Cortex of kidney (tissue), 1 donor: Measurements from ENCODE around the gene SYT12.

ENCODE experiments used
- DNase-seq: peaks from one replicate; lab custom pipeline; 2025; lab: John Stamatoyannopoulos, UW

The SYT12 gene

DNA sequence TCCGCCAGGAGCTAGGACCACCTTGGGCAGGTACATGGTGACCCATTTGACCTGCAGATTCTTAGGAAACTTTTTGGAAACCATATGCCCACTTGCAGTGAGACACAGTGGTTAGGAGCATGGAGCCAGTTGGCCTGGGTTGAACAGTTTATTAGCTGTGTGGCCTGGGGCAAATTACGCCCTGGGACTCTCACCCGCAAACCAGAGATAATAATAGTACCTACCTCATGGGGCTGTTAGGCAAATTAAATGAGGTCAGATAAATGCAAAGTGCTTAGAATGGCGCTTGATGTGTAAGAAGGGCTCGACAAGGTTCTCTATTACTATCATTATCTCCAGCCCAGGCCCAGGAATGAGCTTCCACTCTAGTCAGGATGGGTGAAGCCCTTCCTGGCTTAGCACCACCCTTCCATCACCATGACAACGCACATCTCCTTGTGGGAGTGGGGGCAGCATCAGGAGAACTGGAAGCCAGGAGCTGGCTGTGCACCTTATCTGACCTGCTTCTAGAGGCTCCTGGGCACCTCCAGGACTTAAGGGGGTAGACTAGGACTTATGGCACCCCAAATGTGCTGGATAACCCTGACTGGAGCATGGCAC is 5.1 kb downstream of the SYT12 start:
- no peak for DNase-seq

DNA sequence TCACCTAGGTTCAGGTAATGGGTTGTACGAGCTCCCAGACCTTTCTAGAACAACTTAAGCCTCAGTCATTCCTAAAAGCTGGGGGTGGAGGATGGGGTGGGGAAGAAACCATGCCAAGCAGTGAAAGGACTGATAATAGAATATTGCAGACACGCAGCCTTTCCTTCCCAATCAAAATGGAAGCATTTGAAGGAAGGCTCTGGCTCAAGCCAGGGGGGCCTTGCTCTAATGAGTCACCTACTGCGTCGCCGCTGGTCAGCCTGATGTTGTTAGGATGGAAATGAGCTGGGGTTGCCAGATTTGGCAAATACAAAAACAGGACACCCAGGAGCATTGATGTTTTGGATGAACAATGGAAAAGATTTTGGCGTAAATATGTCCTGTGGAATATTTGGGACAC is 6.2 kb downstream of the SYT12 start:
- no peak for DNase-seq

DNA sequence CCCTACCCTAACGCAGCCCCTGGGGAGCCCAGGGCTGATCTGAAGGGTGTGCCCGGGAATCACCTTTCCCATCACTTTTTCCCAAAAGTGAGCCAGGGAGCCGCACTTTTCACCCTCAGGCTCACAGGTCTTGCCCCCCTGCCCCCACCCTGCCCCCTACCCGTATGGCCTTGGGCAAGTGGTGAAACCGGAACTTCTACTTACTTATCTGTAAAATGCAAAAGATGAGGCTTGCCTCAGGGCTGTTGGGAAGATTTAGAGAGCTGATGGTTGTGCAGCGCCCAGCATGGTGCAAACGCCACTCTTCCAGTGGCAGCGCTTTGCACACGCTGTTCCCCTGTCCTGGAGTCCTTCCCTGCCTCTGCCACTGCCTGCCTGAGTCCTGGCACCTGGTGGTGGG is 8.0 kb downstream of the SYT12 start:
- no peak for DNase-seq

DNA sequence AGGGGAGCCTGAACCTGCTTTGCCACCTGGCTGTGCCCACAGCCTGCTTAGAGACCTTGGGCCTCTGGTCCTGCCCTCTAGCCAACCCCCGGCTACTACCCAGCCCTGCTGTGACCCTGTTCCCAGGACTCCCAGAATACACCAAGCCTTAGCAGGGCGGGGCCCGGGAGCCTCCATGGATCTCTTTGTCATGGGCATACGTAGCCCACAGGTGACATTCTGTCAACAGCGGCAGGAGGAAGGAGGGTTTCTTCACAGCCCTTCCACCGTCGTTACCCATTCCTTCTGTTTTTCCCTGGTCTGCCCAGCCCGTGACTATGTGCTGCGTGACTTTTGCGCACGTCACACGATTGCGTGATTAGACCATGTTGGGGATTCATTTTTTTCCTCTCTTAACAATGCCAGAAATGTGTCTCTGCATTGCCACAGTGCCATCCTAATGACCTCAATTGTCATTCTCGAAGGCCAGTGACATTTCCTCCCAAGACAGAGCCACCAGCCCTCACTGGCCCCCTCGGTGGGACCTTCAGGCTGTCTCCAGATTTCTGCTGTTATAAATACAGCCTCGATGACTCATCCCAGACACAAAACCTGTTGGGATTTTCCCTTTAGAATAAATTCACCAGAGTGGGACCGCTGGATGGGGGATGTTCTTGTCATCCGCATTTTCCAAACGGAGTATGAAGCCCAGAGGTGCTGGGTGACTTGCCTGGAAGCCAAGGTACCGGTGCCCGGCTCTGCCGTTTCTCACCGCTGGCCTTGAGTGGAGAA is 9.0 kb downstream of the SYT12 start:
- no peak for DNase-seq

DNA sequence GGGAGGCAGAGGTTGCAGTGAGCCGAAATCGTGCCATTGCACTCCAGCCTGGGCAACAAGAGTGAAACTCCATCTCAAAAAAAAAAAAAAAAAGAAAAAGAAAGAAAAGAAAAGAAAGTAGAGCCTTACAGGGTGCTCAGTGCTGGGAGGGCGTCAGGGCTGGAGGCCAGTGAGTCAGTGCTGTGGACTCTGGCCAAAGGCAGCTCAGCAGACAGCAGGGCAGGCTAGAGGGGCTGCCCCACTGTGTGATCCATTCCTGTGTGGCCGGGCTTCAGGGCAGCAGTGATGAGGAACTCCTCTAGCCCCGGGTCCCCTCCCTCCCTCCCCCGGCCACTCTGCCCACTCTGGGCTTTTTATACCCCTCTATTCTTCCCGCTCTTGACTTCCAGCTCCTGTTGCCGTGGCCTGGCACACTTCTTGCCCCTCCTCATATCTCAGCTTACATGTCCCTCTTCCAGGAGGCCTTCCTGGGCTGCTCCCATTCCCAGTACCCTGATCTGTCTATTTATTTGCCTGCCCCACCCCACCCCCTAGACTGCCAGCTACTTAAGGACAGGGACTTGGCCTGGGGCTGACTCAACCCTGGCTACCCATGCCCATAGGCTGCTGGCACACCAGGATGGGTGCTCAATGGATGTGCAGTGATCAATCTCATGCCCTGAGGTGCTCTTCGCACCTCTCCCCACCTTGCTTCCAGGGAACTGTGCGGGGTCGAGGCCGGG is 10.1 kb downstream of the SYT12 start:
- no peak for DNase-seq

DNA sequence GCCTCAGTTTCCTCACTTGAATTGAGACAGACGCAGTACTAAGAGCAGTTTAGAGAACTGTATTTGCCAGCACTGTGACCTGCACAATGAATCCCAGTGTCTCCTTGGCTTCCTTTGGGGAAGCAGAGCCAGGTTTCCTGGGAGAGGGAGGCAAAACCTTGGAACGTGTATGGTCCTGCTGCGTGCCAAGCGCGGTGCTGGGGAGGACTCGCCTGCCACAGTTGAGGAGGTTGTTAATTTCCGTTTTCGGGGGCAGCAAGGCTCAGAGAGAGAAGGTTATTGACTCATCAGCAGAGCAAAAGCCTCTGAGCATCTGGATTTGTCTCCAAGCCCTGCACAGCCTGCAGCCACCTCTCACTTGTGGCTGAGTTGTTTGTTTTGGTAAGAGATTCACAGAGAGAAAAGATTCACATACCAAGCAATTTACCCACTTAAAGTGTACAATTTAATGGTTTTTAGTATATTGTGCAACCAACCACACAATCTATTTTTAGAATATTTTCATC is 10.8 kb downstream of the SYT12 start:
- no peak for DNase-seq

DNA sequence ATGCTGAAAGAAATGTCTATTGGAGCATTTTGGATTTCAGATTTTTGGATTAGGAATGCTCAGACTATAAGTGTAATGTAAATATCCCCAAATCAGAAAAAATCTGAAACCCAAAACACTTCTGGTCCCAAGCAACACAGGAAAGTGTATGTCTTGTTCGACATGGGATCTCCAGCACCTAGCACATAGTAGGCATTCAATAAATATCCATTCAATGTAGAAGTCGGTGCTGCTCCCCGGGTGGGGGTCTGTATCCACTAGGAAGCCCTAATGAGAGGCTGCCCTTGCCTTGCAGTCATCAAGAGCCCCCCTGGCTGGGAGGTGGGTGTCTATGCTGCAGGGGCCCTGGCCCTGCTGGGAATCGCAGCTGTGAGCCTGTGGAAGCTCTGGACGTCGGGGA is 11.4 kb downstream of the SYT12 start:
- no peak for DNase-seq

DNA sequence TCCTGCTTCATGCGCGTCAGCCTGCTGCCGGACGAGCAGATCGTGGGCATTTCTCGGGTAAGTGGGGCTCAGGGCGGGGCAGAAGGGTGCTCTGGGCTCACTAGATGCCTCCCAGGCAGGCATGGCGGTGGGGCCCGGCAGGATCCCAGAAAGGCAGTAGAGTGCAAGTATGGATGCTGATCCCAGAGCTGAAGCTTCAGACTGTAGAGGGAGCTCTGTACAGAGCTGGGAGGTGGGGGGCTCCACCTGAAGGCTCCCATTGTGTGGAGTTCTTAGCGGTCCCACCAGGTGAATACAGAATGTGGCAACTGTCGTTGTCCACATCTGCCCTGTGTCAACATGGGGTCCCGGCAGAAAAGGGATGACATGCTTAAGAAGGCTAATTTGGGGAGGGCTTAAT is 17.2 kb downstream of the SYT12 start:
- DNase-seq = no peak

DNA sequence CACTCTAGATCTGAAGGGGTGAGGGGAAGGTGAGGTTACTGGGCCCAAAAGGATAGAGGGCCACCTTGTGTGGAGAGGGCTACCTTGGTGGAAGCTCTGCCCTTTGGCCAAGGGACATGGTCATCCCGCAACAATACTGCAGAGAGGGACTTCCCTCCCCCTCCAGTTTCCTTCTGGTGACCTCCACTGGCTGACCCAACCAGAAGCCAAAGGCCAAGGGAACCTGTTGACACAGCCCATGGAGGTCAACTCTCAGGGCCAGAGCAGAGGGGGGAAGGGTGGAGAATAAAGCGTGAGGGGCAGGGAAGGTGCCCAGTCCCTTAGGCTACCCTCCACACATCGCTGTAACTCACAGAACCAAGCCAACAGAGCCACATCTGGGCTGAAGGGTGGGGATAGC is 18.7 kb downstream of the SYT12 start:
- no peak for DNase-seq

DNA sequence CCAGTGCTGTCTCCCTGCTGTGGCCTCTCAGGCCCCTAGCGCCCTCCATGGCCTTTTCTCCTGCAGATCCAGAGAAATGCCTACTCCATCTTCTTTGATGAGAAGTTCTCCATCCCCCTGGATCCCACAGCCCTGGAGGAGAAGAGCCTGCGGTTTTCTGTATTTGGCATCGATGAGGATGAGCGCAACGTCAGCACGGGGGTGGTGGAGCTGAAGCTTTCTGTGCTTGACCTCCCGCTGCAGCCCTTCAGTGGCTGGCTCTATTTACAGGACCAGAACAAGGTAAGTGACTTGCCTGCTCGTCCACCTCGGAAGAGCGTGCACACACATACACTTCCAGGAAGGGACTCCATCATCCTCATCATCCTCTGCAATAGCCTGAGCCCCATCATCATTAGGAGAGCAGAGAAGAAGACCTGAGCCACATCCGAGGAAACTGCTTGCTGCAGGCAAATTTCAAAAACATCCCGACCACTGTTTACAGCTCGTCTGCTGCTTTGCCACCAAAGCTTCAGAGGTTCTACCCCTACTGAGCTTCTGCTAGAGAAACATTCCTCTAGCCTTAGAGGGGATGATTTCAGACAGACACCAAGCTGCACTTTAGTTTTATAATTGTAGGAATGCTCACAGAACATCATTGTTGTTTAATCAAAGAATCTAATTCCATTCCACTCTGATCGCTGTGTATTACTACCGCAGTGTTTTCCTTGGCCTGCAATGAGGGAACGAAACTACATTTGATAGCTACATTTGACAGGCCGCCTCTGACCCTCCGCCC is 20.8 kb downstream of the SYT12 start:
- no peak for DNase-seq

DNA sequence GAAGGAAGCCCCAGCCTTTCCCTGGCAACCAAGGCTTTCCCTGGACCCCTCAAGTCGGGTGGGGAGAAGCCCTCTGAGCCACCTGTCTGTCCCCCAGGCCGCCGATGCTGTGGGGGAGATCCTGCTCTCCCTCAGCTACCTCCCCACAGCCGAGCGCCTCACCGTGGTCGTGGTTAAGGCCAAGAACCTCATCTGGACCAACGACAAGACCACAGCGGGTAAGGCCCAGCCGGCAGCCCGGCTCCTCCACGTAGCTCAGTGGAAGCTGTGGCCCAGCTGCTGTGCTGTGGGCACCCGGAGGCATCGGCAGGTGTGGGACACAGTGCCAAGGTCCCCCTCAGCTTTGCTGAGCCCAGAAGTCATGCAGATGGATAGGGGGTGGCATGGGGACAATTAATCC is 21.6 kb downstream of the SYT12 start:
- DNase-seq = no peak

DNA sequence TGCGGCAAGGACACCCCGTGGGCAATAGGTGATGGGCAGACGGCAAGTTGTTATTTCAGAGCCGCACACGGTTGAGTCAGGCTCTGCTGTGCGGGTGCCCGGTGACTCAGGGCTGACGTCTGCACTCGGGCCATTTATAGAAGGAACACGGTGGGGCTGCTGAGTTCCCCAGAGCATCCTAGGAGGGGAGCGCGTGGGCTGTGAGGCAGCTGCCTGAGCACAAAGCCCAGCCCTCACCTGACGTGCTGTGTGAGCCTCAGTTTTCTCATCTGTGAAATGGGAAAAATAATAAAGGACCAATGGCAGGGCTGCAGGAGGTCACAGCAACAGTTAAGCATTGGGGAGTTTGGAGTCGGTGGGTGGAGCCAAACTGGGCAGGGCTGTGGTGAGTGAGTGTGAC is 22.4 kb downstream of the SYT12 start:
- no peak for DNase-seq

DNA sequence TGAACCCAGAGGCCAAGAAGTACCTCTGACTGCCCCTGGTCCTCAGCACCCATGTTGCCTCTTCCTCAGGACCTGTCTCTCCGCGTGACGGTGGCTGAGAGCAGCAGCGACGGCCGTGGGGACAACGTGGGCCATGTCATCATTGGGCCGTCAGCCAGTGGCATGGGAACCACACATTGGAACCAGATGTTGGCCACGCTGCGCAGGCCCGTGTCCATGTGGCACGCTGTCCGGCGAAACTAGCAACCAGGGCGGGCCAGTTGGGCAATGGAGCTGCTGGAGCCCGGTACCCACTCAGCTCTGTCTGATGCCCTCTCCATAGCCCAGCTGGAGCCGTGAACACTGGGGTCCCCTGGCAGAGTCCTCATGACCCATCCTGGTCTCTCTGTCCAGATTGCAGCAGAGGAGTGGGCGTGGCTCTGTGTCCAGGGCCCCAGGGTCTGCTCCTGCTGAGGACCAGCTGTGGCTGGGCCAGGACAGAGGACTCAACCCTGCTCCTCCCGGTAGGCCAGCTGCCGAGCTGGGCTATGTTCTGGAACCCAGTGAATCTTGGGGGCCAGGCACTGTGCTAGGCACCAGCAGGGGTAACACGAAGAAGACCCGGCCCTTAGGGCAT is 25.7 kb downstream of the SYT12 start:
- DNase-seq = no peak

DNA sequence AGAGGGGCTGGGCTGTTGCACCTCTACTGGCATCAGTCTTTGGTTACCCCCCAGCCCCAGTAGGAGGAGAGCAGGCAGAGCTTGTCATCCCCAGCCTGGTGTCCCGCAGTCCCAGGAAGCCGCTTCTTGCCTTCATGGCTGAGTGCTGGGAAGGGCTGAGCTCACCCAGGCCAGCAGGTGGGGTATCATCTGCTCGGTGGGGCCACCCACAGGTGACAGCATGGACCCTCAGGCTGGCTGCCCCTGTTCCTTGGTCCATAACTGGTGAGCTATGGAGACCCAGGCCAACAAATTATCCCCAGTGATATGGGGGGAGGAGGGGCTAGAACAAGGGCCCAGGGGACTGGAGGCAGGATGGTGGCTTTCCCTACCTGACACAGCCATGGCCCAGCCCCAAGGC is 27.2 kb downstream of the SYT12 start:
- DNase-seq = no peak

DNA sequence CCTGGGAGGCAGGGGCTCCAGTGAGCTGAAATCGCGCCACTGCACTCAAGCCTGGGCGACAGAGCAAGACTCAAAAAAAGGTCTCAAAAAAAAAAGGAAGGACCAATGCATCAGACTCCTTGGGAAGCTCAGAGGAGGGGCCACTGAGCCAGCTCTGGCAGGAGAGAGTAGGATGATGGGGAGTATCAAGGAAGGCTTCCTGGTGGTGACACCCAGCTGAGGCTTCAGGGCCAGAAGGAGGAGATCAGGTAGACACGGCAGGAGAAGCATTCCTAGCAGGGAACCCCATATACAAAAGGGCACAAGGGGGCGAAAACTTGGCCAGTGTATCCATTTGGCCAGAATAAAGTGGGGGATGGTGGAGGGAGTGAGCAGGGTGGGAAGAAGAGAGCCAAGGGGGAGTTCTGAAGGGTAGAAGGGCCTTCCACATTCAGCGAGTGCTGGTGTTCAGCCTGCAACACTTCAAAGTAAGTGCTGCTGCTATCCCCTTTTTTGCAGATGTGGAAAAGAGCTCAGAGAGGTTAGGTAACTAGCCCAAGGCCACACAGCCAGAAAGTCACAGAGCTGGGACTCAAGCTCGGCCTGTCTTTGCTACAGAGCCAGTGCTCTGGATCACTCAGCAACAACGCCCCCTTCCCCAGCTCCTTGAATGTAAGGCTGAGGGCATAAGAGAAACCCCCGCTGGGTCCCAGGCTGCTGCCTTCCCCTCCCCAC is 28.4 kb downstream of the SYT12 start:
- DNase-seq = no peak

DNA sequence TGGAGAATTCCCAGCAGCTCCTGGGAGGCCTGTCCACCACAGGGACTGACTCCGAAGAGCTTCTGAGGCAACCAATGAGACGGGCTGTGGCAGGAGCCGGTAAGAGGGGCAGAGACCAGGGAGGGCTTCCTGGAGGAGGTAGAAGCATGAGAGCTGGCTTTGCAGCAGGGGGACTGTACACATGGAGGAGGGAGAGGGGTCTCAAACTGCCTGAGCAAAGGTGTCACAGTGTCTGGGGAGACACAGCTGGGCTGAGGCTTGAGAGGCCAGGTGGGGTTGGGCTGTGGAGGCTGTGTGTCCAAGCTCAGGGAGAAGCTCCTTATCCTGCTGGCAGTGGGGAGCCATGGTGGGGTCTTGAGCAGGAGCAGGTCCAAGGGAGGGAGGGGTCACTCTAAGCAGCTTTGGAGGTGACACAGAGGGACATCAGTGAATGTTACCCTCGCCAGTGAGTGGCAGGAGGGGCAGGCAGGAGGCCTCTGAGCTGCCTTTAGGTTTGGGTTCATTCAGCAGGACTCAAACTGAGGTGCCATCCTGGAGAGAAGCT is 29.1 kb downstream of the SYT12 start:
- DNase-seq = no peak

DNA sequence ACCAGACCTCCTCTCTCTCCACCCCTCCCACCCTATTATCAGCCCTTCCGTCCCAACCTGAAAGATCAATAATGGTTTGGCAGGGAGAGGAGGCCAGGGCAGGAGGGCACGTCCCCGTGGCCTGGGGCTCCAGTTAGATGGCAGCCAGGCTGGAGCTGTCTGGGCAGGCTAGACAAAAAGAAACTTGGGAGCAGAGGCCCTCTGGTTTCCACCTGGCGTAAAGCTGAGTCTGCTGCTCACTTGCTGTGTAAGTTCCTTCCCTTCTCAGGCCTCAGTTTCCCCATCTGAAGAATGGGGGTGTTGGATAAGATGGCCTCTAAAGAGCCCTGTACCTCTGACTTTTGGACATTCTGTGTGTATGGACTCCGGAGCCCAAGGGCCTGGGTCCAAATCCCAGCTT is 30.0 kb downstream of the SYT12 start:
- DNase-seq = no peak

DNA sequence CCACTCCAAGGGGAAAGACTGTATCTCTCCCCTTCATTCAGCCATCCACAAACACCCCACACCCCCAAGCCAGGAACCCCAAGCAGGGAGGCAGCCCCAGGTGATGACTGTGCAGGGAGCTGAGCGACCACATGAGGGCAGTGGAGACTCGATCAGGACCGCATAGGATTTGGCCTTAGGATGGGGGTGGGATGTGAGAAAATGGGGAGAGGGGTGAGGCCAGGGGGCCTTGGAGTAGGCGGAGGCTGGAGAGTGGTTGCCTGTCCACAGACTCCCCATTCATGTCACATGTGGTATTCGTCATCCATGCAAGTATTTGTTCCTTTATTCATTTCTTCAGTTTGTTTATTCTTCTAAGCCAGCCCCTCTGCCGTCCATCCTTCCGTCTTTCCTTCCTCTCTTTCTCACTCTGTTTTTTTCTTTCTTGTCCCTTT is 31.0 kb downstream of the SYT12 start:
- no peak for DNase-seq

DNA sequence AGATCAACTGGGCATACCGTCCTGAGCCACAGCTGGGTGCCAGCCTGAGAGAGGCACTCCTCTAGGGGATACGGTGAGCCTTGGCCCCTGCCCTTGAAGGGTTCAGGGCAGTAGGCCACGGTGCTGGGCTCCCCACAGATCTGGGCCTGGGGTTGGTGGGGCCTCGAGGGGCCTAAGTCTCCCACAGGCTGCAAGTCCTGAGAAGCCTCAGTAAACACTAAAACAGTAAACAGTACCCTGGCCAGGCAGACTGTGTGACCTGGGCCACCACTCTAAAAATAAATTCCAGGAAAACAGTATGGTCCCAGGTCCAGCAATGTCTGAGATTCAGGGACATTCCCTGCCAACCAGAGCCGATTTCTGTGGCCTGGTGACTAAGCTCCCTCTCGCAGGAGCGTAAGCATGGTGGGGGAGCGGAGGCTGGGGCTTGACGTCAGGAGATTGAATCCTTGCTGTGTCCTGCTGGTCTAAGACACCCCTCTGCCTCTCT is 31.5 kb downstream of the SYT12 start:
- DNase-seq = no peak

DNA sequence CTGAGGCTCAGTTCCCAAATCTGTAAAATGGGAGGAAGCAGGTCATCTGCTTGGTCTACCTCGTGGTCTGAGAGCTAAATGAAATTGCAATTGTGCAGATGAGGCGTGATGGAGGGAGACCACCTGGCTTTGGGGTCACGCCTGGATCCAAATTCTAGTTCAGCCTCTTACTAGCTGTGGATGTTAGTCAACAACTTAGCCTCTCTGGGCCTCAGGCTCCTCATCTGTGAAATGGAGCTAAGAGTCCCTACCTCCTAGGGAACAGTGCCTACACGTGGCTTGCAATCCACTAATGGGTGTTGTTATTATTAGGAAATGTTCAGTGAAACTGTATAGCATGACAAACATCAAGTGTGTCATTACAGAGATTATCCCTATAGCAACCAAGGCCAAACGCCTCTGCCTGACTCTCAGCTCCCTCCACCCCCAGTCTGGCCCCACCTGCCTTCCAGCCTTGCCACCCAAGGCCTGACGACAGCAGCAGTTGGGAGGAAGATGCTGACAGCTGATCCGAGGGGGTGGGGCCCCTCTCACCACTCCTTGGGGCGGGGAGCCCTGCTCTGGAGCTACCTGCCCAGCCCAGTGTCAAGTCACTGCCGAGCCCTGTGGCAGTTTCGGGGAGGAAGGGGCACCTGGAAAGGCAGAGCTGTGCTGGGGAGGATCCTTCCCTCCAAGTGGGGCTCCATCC is 32.0 kb downstream of the SYT12 start:
- DNase-seq = no peak
